ENCODE measurements around the gene FOXL1.

DNA sequence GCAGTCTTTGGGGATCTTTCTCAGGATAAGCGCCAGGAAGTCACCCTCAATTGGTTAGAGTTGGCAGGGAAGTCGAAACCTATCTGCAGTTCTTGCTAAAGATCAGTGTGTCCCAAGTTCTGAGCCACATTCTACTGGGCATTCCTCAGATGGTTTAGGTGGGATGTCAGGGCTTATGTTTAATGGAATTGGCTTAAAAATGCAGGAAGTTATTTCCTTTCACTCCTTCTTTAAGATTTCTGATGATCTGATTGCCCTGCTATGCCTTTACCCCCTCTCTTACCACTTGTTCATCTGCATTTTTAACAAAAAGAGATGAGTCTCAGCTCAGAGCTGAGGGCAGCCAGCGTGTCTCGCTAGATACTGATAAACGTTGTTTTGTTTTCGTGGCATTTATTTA lies 30.8 kb downstream of the FOXL1 start:
- TF ChIP-seq, protein P1, sequence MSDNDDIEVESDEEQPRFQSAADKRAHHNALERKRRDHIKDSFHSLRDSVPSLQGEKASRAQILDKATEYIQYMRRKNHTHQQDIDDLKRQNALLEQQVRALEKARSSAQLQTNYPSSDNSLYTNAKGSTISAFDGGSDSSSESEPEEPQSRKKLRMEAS (IDR thresholded peaks at IDR 0.05): no peak
- no peak for TF ChIP-seq ZNF121 (CRISPR knock-in tag; IDR thresholded peaks at IDR 0.05)
- no peak for TF ChIP-seq NFE2 (CRISPR knock-in tag; IDR thresholded peaks at IDR 0.05)
- no peak for TF ChIP-seq JUND (CRISPR knock-in tag; IDR thresholded peaks at IDR 0.05)
- TF ChIP-seq ZSCAN20 (CRISPR knock-in tag; IDR thresholded peaks at IDR 0.05; ENCODE audit: borderline replicate concordance): no peak
